Omental fat pad (tissue), 4 donors: Measurements from ENCODE around the gene TYW5. TPM values are rescaled to one million over a fixed set of nuclear protein-coding genes. Genes with fewer than 3 reads are reported as not detected.

ENCODE experiments used
- ATAC-seq: fragments of 150-250 bp; one replicate; pipeline ENCODE4 v1.9.1; 2016; ENCODE audit warnings: mild to moderate bottlenecking, moderate library complexity; ENCODE audit not compliant: low FRiP score
- DNase-seq: peaks from one replicate; pipeline ENCODE4 v3.0.0-alpha.2; 2019; ENCODE audit warnings: low spot score
- total RNA-seq, 4 donors: library from RNA; depleted of rRNA; stranded (reverse); fragments of >200 nt; gene quantifications; one replicate each; pipeline ENCODE4 v1.1.0, GENCODE V29; 2016
- TF ChIP-seq, protein P1 (sequence below), 3 donors: fragments of 450-650 bp; IDR thresholded peaks; one replicate each; pipeline ENCODE4 v1.5.1; 2016 to 2017; ENCODE audit warnings: antibody characterized with exemption in 3 of 3, mild to moderate bottlenecking in 3 of 3, moderate library complexity in 2 of 3

The TYW5 gene, protein sequence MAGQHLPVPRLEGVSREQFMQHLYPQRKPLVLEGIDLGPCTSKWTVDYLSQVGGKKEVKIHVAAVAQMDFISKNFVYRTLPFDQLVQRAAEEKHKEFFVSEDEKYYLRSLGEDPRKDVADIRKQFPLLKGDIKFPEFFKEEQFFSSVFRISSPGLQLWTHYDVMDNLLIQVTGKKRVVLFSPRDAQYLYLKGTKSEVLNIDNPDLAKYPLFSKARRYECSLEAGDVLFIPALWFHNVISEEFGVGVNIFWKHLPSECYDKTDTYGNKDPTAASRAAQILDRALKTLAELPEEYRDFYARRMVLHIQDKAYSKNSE
- 1 to 10 TPM; 4.1 to 9.5 (median 7.2) TPM for total RNA-seq

DNA sequence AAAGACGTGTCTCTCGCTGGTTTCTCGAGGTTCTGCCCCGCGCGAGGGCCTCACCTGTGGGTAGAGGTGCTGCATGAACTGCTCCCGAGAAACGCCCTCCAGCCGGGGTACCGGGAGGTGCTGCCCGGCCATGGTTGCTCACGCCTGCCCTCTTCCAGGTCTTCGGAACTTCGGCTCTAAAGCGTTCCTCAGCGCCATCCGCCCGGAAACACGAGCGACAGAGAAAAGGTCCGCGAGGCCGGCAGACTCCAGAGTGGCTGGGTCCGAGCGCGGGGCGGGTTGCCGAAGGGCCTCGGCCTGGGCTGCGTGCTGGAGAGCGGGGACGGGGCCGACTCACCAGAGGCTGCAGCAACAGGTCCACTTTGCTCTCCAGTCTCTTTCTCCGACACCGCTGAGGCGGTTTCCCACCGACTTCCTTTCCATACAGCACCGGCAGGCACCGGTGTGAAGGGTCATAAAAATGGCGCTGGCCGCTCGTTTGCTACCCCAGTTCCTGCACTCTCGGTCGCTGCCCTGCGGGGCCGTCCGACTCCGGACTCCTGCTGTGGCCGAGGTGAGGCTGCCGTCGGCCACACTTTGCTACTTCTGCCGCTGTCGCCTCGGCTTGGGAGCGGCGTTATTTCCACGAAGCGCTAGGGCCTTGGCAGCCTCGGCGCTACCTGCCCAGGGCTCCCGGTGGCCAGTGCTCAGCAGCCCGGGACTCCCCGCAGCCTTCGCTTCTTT is at the start of gene TYW5, which contains the start of gene MAIP1:
TSS of gene TYW5 (minus strand) at position 153 of the 723 bp plus-strand sequence. CDS start at position 132, 21 bp downstream.
TSS of gene MAIP1 (plus strand) at position 244 of the 723 bp plus-strand sequence. CDS start at position 461, 217 bp downstream.
- ATAC-seq (peak; percentile 95), DNase-seq (peak; percentile 44)
- TF ChIP-seq, protein P1, sequence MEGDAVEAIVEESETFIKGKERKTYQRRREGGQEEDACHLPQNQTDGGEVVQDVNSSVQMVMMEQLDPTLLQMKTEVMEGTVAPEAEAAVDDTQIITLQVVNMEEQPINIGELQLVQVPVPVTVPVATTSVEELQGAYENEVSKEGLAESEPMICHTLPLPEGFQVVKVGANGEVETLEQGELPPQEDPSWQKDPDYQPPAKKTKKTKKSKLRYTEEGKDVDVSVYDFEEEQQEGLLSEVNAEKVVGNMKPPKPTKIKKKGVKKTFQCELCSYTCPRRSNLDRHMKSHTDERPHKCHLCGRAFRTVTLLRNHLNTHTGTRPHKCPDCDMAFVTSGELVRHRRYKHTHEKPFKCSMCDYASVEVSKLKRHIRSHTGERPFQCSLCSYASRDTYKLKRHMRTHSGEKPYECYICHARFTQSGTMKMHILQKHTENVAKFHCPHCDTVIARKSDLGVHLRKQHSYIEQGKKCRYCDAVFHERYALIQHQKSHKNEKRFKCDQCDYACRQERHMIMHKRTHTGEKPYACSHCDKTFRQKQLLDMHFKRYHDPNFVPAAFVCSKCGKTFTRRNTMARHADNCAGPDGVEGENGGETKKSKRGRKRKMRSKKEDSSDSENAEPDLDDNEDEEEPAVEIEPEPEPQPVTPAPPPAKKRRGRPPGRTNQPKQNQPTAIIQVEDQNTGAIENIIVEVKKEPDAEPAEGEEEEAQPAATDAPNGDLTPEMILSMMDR (IDR thresholded peaks at IDR 0.05), result no peak

DNA sequence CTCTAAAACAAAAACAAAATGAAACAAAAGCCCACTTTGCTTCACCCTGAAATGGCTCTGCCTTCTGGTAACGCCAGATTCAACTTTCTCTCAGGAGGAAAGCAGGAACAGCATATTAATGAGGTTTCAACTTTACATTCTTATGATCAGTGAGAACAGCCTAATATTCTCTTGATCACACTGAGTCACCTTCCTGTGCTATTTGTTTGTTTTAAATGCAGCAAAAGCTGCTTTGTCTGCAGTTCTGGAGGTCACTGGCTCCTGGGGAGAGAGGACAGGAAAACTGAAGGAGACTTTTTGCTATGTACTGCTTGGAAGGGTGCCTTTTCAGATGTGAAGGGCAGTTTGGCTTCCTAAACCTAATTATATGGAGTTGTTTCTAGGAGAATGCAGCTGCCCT is 48.2 kb upstream of the TYW5 start:
- no peak for DNase-seq

DNA sequence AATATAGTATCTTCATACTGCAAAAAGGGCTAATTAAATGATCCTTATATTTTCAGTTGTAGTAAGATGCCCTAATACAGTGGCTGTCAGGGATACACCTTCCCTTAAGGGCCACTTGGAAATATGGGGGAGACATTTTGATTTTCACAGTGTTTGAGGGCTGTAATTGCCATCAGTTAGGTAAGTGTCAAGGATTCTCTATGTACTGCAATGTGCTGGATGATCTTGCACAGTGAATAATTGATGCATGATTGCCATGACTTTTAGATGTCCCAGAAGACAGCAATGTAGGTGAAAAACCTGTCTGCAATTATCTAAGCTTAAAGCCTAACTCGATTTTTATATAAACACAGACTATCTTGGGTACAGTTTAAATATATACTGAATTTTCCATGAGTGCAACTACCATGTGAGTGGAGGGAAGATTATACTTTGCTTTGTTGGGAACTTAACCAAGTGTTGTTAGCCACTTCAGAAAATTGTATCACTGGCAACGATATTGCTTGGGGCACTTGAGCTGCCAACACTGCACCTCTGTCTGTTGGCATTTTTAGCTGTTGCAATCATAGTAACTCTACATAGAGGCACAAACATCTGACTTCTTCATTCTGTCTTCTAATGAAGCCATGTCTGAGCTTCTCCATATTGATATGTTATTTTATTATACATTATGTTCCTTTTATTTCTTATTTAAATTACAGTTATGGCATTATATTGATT is 45.3 kb upstream of the TYW5 start:
- ATAC-seq, result no peak
- no peak for DNase-seq
- TF ChIP-seq, protein P1 (IDR thresholded peaks at IDR 0.05), result no peak

More for the DNA sequence above, 48.2 kb upstream of the TYW5 start:
- TF ChIP-seq, protein P1 (IDR thresholded peaks at IDR 0.05), result no peak
- ATAC-seq, result no peak

DNA sequence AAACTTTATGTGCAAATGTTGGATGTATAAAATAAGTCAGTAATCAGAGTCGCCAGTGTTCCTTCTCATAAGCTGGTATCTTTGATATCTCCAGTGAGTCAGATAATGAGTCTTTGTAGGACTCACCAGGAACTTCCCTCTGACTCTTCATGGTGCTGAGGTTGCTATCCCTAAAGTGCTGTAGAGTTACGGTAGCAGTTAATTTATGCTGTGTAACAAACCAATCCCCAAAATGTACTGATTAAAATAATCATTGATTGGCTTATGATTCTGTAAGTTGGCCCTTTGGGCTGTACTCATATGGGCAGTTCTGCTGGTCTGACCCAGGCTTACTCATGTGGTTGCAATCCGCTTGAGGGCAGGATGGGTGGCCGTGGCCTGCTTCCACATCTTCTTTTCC is 43.9 kb upstream of the TYW5 start:
- no peak for ATAC-seq
- DNase-seq, result no peak
- TF ChIP-seq, protein P1 (IDR thresholded peaks at IDR 0.05), result no peak

DNA sequence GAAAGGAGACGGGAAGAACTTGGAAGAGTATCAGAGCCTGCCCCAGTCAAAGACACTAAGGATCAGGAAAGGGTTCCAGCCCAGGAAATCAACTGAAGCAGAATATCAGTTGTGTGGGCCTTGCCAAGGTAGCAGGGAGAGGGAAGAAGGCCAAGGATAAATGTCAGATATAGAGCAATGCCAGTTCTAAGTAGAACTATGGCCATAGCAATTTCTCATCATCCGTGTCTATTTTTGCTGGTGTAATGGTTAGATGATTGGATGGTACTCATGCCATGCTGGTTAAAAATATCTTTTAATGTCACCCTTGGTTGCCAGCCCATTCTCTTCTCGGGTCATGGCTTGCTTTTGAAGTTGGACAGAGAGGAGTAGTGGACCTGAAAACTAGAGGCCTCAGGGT is 42.0 kb upstream of the TYW5 start:
- TF ChIP-seq, protein P1 (IDR thresholded peaks at IDR 0.05), result no peak
- no peak for DNase-seq
- ATAC-seq, result no peak

DNA sequence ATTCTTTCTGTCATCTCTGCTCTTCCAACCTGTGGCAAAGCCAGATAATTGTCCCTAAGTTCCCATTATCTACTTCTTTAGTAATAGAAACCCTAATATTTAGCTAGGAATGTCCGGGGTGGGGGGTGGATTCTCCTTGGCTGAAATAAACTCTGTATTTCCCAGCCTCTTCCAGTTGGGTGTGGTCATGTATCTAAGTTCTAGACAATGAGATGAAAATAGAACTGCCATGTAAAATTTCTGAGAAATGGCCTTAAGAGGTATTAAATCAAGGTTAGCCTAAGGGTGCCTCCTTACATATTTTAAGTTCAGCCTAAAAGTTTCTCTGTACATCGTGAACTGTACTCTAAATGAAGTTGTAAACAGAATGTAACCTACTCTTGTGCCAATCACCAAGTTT is 39.6 kb upstream of the TYW5 start:
- TF ChIP-seq, protein P1 (IDR thresholded peaks at IDR 0.05), result no peak
- ATAC-seq (no peak), DNase-seq (no peak)
